ENCODE measurements around the gene RNF5. TPM values are rescaled to one million over a fixed set of nuclear protein-coding genes. Genes with fewer than 3 reads are reported as not detected.
"Not testable (repeated sequence)": the region's sequence is repeated elsewhere in the genome, so short reads cannot be mapped to it uniquely, and the experiment has no call there.

The RNF5 gene
- total RNA-seq, 1 donor from 2014 or later: 39.7 TPM

GRCh38 chr6:32202186-32202585 is 24.0 kb downstream of the RNF5 start:
- Mint-ChIP-seq H3K27me3 (peaks cover 5% of the 10 kb centered on the region), H3K36me3 (ENCODE audit: low read depth) (no peaks in the 10 kb centered on the region), H3K4me3 (no peak overlapping the region), H3K4me1 (peaks cover 3% of the 10 kb centered on the region), H3K27ac (no peak overlapping the region), H3K9me3 (no peaks in the 10 kb centered on the region)
- ATAC-seq (ENCODE audit: low read depth): no peak
- intact Hi-C loops (cut with micrococcal nuclease): no loop called here
- CTCF ChIA-PET: no interaction called here
- TF ChIP-seq CTCF (IDR thresholded peaks at IDR 0.05): no peak
- POLR2A ChIA-PET: no interaction called here
- no peak for DNase-seq

GRCh38 chr6:32203426-32204267 is 25.4 kb downstream of the RNF5 start:
- no peak for TF ChIP-seq CTCF (IDR thresholded peaks at IDR 0.05)
- DNase-seq (no peak), ATAC-seq (ENCODE audit: low read depth) (no peak)
- Mint-ChIP-seq H3K36me3 (ENCODE audit: low read depth) (no peaks in the 10 kb centered on the region), H3K27ac (no peak overlapping the region), H3K4me1 (peaks cover 5% of the 10 kb centered on the region), H3K27me3 (peaks cover 5% of the 10 kb centered on the region), H3K4me3 (no peak overlapping the region), H3K9me3 (no peaks in the 10 kb centered on the region)
- intact Hi-C loops (cut with micrococcal nuclease): no loop called here
- CTCF ChIA-PET: no interaction called here
- POLR2A ChIA-PET: no interaction called here

- CTCF ChIA-PET: no interaction called here
- no peak overlapping the region for H3K4me3 Mint-ChIP-seq
- ATAC-seq (ENCODE audit: low read depth) (no peak), DNase-seq (no peak)
- intact Hi-C loops (cut with micrococcal nuclease): no loop called here
- H3K4me1 Mint-ChIP-seq: peaks cover 5% of the 10 kb centered on the region
- POLR2A ChIA-PET: interaction anchor here (0.6 kb wide), 1 partner anchor 165 kb away, joined by 3 read pairs; no protein-coding TSS in a partner anchor
- H3K36me3 Mint-ChIP-seq (ENCODE audit: low read depth): no peaks in the 10 kb centered on the region
- H3K9me3 Mint-ChIP-seq: no peaks in the 10 kb centered on the region
- H3K27ac Mint-ChIP-seq: no peak overlapping the region
- peaks cover 5% of the 10 kb centered on the region for H3K27me3 Mint-ChIP-seq
- no peak for TF ChIP-seq CTCF (IDR thresholded peaks at IDR 0.05)
Observed at GRCh38 chr6:32204268-32204715, 26.1 kb downstream of the RNF5 start.

GRCh38 chr6:32208996-32209395 is 30.8 kb downstream of the RNF5 start:
- TF ChIP-seq CTCF (IDR thresholded peaks at IDR 0.05): no peak
- ChIA-PET POLR2A (no interaction called here), CTCF (no interaction called here)
- Mint-ChIP-seq H3K4me1 (peaks cover 8% of the 10 kb centered on the region), H3K9me3 (no peaks in the 10 kb centered on the region), H3K27me3 (peaks cover 3% of the 10 kb centered on the region), H3K4me3 (no peak overlapping the region), H3K36me3 (ENCODE audit: low read depth) (no peaks in the 10 kb centered on the region), H3K27ac (no peak overlapping the region)
- DNase-seq (no peak), ATAC-seq (ENCODE audit: low read depth) (no peak)
- intact Hi-C loops (cut with micrococcal nuclease): no loop called here

- no peak overlapping the region for H3K27ac Mint-ChIP-seq
- ATAC-seq (ENCODE audit: low read depth) (no peak), DNase-seq (no peak)
- ChIA-PET POLR2A (no interaction called here), CTCF (no interaction called here)
- H3K27me3 Mint-ChIP-seq: no peaks in the 10 kb centered on the region
- H3K4me3 Mint-ChIP-seq: no peak overlapping the region
- intact Hi-C loops (cut with micrococcal nuclease): no loop called here
- no peak for TF ChIP-seq CTCF (IDR thresholded peaks at IDR 0.05)
- no peaks in the 10 kb centered on the region for H3K36me3 Mint-ChIP-seq (ENCODE audit: low read depth)
- no peaks in the 10 kb centered on the region for H3K9me3 Mint-ChIP-seq
- peaks cover 10% of the 10 kb centered on the region for H3K4me1 Mint-ChIP-seq
Observed at GRCh38 chr6:32210191-32210601, 32.0 kb downstream of the RNF5 start.

GRCh38 chr6:32211432-32211831 is 33.2 kb downstream of the RNF5 start:
- H3K4me1 Mint-ChIP-seq; H3K27me3 Mint-ChIP-seq; ATAC-seq (ENCODE audit: low read depth); DNase-seq; H3K4me3 Mint-ChIP-seq; H3K27ac Mint-ChIP-seq; intact Hi-C loops (cut with micrococcal nuclease); H3K9me3 Mint-ChIP-seq; H3K36me3 Mint-ChIP-seq (ENCODE audit: low read depth): not testable (repeated sequence)
- ChIA-PET POLR2A (interaction anchor here (1.0 kb wide), 1 partner anchor 16 kb away, joined by 3 read pairs; no protein-coding TSS in a partner anchor), CTCF (interaction anchor here (0.8 kb wide), 1 partner anchor 93 kb away, joined by 4 read pairs; no protein-coding TSS in a partner anchor)

Measured in activated B cell treated with CpG ODN at 0.5 μM for 24 hours (primary cell).